A673 (cell line): Measurements from ENCODE around the gene MARK2.

ENCODE experiments used
- CTCF ChIP-seq: fragments of 300-800, 200-600 bp; sonication (generic); conservative IDR thresholded peaks from 2 replicates; pipeline ENCODE4 v1.5.1; 2017; ENCODE audit warnings: low read depth, mild to moderate bottlenecking, antibody characterized with exemption, low read length, moderate library complexity, mixed read lengths
- EZH2 ChIP-seq: fragments of 200-600 bp; sonication (generic); IDR thresholded peaks from 2 replicates; pipeline ENCODE4 v1.6.1; 2017; ENCODE audit warnings: borderline replicate concordance, low read depth, mild to moderate bottlenecking, mixed read lengths, antibody characterized with exemption, low read length; ENCODE audit not compliant: poor library complexity, severe bottlenecking

- TF ChIP-seq CTCF (no peak), EZH2 (no peak)
These were observed 31.6 kb downstream of the MARK2 start for GRCh38 chr11:63870351-63871140.
